Endothelial cell of umbilical vein (primary cell): ENCODE results near the gene BMPR1A.

Experiments
- CTCF ChIP-seq, 2 donors: IDR thresholded peaks; 1 replicate in 1 of 2; 2 replicates in 1 of 2; pipeline ENCODE4 v1.5.1; 2011; ENCODE audit warnings: low read length in 2 of 2, mild to moderate bottlenecking in 2 of 2, moderate library complexity in 2 of 2, control low read depth in 1 of 2, inconsistent platforms in 1 of 2, low read depth in 1 of 2; ENCODE audit not compliant: insufficient read depth in 1 of 2; ENCODE audit errors: extremely low read depth in 1 of 2
- FOS ChIP-seq: IDR thresholded peaks from 2 replicates; pipeline ENCODE4 v1.6.1; 2011; ENCODE audit warnings: mild to moderate bottlenecking, low read length, moderate library complexity, borderline replicate concordance; ENCODE audit not compliant: insufficient read depth
- MAX ChIP-seq: IDR thresholded peaks from 2 replicates; pipeline ENCODE4 v1.6.1; 2011; ENCODE audit not compliant: insufficient read depth, insufficient read length
- POLR2A ChIP-seq: IDR thresholded peaks from 2 replicates; pipeline ENCODE4 v1.6.1; 2012; ENCODE audit warnings: low read depth, mild to moderate bottlenecking, control low read depth, low read length
- POLR2AphosphoS5 ChIP-seq: IDR thresholded peaks from 2 replicates; pipeline ENCODE4 v1.6.1; 2012; ENCODE audit warnings: low read depth, mild to moderate bottlenecking, control low read depth, low read length, moderate library complexity; ENCODE audit not compliant: insufficient read depth

- TF ChIP-seq CTCF (IDR thresholded peaks at IDR 0.05; ENCODE audit: extremely low read depth in 1 of 2, insufficient read depth in 1 of 2, low read depth in 1 of 2, low read length in 2 of 2) (no peak), POLR2A (no peak), POLR2AphosphoS5 (no peak), FOS (no peak), MAX (no peak)
Observed at GRCh38 chr10:86942441-86943315, 186.3 kb downstream of the BMPR1A start.
